SK-N-SH (cell line): ENCODE measurements around the gene TPRX2. TPM values are rescaled to one million over a fixed set of nuclear protein-coding genes. Genes with fewer than 3 reads are reported as not detected.

ENCODE experiments used
- CTCF ChIA-PET: fragments of 300-600, 350-600 bp; formaldehyde crosslinking; extraction: SDS; loops from one replicate; lab custom pipeline; 2021; lab: Yijun Ruan, JAX
- POLR2A ChIA-PET: fragments of 350-600 bp; sonication (Branson Sonifier 250); formaldehyde crosslinking; extraction: SDS; loops from one replicate; lab custom pipeline; 2020; ENCODE audit warnings: antibody characterized with exemption, inconsistent platforms; lab: Yijun Ruan, JAX
- DNase-seq: peaks from one replicate; pipeline ENCODE4 v3.0.0; 2012
- H2AFZ ChIP-seq: fragments of 200-600 bp; sonication (generic); 2 replicates; pipeline ENCODE4 v1.8.1; 2016; ENCODE audit warnings: antibody characterized with exemption, mild to moderate bottlenecking, low read depth
- H3F3A ChIP-seq: fragments of 200-600 bp; sonication (generic); replicated peaks from 2 replicates; pipeline ENCODE3; 2016; ENCODE audit warnings: antibody characterized with exemption, mild to moderate bottlenecking; ENCODE audit not compliant: insufficient read depth
- H3K27ac ChIP-seq, 2 experiments: fragments of 200-500 bp in 1 of 2; fragments of 200-600 bp in 1 of 2; sonication (Bioruptor generic) in 1 of 2; sonication (generic), shearing (Covaris generic) in 1 of 2; 2 replicates each; pipeline versions ENCODE4 v1.5.1 to v1.6.1; 2014 to 2016; ENCODE audit warnings: low read depth in 2 of 2, inconsistent platforms in 1 of 2, low read length in 1 of 2, mild to moderate bottlenecking in 1 of 2, mixed read lengths in 1 of 2
- H3K27me3 ChIP-seq: fragments of 200-600 bp; sonication (generic), shearing (Covaris generic); 2 replicates; pipeline ENCODE4 v1.6.1; 2016; ENCODE audit warnings: mixed run types; ENCODE audit not compliant: insufficient read depth
- H3K36me3 ChIP-seq, 2 experiments: fragments of 200-500 bp in 1 of 2; fragments of 200-600 bp in 1 of 2; sonication (Bioruptor generic) in 1 of 2; sonication (generic) in 1 of 2; replicated peaks in 1 of 2; 2 replicates each; pipeline versions ENCODE3 to v1.5.1; 2014 to 2016; ENCODE audit warnings: low read length in 1 of 2, mild to moderate bottlenecking in 1 of 2; ENCODE audit not compliant: insufficient read depth in 2 of 2, control insufficient read depth in 1 of 2
- H3K4me1 ChIP-seq, 2 experiments: fragments of 200-500 bp in 1 of 2; fragments of 200-600 bp in 1 of 2; sonication (Bioruptor generic) in 1 of 2; sonication (generic), shearing (Covaris generic) in 1 of 2; 2 replicates each; pipeline versions ENCODE4 v1.5.1 to v1.6.1; 2014 to 2016; ENCODE audit warnings: low read depth in 1 of 2, low read length in 1 of 2, mixed run types in 1 of 2; ENCODE audit not compliant: insufficient read depth in 2 of 2, control insufficient read depth in 1 of 2
- H3K4me2 ChIP-seq: fragments of 200-600 bp; sonication (generic), shearing (Covaris generic); 2 replicates; pipeline ENCODE4 v1.6.1; 2017; ENCODE audit warnings: mixed run types
- H3K4me3 ChIP-seq, 2 experiments: fragments of 200-500 bp in 1 of 2; fragments of 200-600 bp in 1 of 2; sonication (Bioruptor generic) in 1 of 2; sonication (generic), shearing (Covaris generic) in 1 of 2; 2 replicates each; pipeline versions ENCODE4 v1.5.1 to v1.8.1; 2014 to 2016; ENCODE audit warnings: low read depth in 2 of 2, inconsistent platforms in 1 of 2, low read length in 1 of 2, mild to moderate bottlenecking in 1 of 2, mixed read lengths in 1 of 2, moderate library complexity in 1 of 2
- H3K79me2 ChIP-seq: fragments of 200-600 bp; sonication (generic); 2 replicates; pipeline ENCODE4 v1.8.1; 2017; ENCODE audit warnings: mild to moderate bottlenecking; ENCODE audit not compliant: insufficient read depth
- H3K9ac ChIP-seq: fragments of 200-600 bp; sonication (generic); 2 replicates; pipeline ENCODE4 v1.6.1; 2017; ENCODE audit warnings: mixed run types
- H3K9me2 ChIP-seq: fragments of 200-600 bp; sonication (generic); 2 replicates; pipeline ENCODE4 v1.6.1; 2017; ENCODE audit warnings: mixed run types
- H3K9me3 ChIP-seq: fragments of 200-600 bp; sonication (generic); 2 replicates; pipeline ENCODE4 v1.6.1; 2017; ENCODE audit warnings: mixed run types, mild to moderate bottlenecking, moderate library complexity
- H4K20me1 ChIP-seq: fragments of 200-600 bp; sonication (generic); 2 replicates; pipeline ENCODE4 v1.6.1; 2017; ENCODE audit warnings: mild to moderate bottlenecking, mixed run types; ENCODE audit not compliant: insufficient read depth
- CHD2 ChIP-seq: fragments of 150-350 bp; IDR thresholded peaks from 2 replicates; pipeline ENCODE4 v1.6.1; 2018; ENCODE audit warnings: low read length; ENCODE audit not compliant: partially characterized antibody
- EZH2phosphoT487 ChIP-seq: fragments of 200-600 bp; sonication (generic); IDR thresholded peaks from 2 replicates; pipeline ENCODE4 v1.6.1; 2017; ENCODE audit warnings: low read depth, mixed run types, mild to moderate bottlenecking, antibody characterized with exemption, moderate library complexity, borderline replicate concordance
- FOXM1 ChIP-seq: IDR thresholded peaks from 2 replicates; pipeline ENCODE4 v1.4.0; 2012; ENCODE audit warnings: low read depth, mild to moderate bottlenecking
- GABPA ChIP-seq: IDR thresholded peaks from 2 replicates; pipeline ENCODE4 v1.4.0; 2012; ENCODE audit warnings: low read depth, mild to moderate bottlenecking
- IRF3 ChIP-seq: fragments of 150-350 bp; IDR thresholded peaks from 2 replicates; pipeline ENCODE4 v1.6.1; 2016; ENCODE audit warnings: mild to moderate bottlenecking, low read depth, low read length
- JUND ChIP-seq: IDR thresholded peaks from 2 replicates; pipeline ENCODE4 v1.4.0; 2012
- MXI1 ChIP-seq: IDR thresholded peaks from 2 replicates; pipeline ENCODE4 v1.6.1; 2012; ENCODE audit warnings: mild to moderate bottlenecking, low read depth, low read length, improper control_type of control experiment
- NRF1 ChIP-seq: IDR thresholded peaks from 2 replicates; pipeline ENCODE4 v1.6.1; 2012; ENCODE audit warnings: low read depth, mild to moderate bottlenecking, low read length
- RAD21 ChIP-seq: IDR thresholded peaks from 2 replicates; pipeline ENCODE4 v1.6.1; 2012; ENCODE audit warnings: mild to moderate bottlenecking, low read length
- SIN3A ChIP-seq: IDR thresholded peaks from 2 replicates; pipeline ENCODE4 v1.6.1; 2012; ENCODE audit warnings: low read depth, mild to moderate bottlenecking, low read length, moderate library complexity, borderline replicate concordance
- TEAD4 ChIP-seq: IDR thresholded peaks from 2 replicates; pipeline ENCODE4 v1.4.0; 2012; ENCODE audit warnings: mild to moderate bottlenecking, borderline replicate concordance; ENCODE audit not compliant: insufficient read depth
- ZBTB33 ChIP-seq: IDR thresholded peaks from 2 replicates; pipeline ENCODE4 v1.4.0; 2012; ENCODE audit warnings: low read depth, borderline replicate concordance
- WGBS: methylation state at CpG from one replicate; pipeline ENCODE4 v1.1.6; 2017; ENCODE audit warnings: low lambda C conversion rate; 5-methylcytosine and 5-hydroxymethylcytosine counted together
- polyA plus RNA-seq, 3 experiments: library from polyadenylated mRNA; depleted of rRNA; stranded (reverse); fragments of >200 nt; gene quantifications; 2 replicates each; pipeline ENCODE4 v1.2.3, GENCODE V29; 2012
- TF ChIP-seq, protein P1 (sequence below): IDR thresholded peaks from 2 replicates; pipeline ENCODE4 v1.4.0; 2012; ENCODE audit warnings: low read depth
- TF ChIP-seq, protein P2 (sequence below): IDR thresholded peaks from 2 replicates; pipeline ENCODE4; 2012

Gene TPRX2
- polyA plus RNA-seq, 1 of the 3 experiments (the other 2 are of a cell fraction): not detected

DNA sequence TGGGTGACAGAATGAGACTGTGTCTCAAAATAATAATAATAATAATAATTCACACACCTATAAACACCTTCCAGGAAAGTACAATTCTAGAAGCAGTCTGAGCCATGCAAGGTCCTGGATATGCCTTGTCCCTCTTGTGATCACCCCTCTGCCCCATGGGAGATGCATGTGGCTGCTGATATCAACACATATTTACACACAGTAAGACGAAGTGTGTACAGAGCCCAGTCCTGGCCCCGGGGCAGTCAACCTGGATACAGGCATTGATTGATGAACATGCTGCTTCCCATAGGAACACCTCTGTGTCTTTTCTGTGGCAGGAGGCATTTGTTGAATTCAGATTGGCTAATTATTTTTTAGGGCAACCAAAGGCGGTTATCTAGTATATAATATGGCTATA lies 23.9 kb downstream of the TPRX2 start:
- DNase-seq: no peak
- H3K9ac ChIP-seq: no peak overlapping the region
- H4K20me1 ChIP-seq: no peaks in the 10 kb centered on the region
- CTCF ChIA-PET: no interaction called here
- peaks cover 3% of the 10 kb centered on the region for H3F3A ChIP-seq
- no peak overlapping the region for H3K4me3 ChIP-seq
- TF ChIP-seq ZBTB33 (no peak), SIN3A (no peak), IRF3 (no peak), NRF1 (no peak), RAD21 (no peak), JUND (no peak), MXI1 (no peak), GABPA (no peak), TEAD4 (no peak), CHD2 (no peak), EZH2phosphoT487 (no peak)
- TF ChIP-seq, protein P1, sequence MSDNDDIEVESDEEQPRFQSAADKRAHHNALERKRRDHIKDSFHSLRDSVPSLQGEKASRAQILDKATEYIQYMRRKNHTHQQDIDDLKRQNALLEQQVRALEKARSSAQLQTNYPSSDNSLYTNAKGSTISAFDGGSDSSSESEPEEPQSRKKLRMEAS: no peak
- TF ChIP-seq, protein P2, sequence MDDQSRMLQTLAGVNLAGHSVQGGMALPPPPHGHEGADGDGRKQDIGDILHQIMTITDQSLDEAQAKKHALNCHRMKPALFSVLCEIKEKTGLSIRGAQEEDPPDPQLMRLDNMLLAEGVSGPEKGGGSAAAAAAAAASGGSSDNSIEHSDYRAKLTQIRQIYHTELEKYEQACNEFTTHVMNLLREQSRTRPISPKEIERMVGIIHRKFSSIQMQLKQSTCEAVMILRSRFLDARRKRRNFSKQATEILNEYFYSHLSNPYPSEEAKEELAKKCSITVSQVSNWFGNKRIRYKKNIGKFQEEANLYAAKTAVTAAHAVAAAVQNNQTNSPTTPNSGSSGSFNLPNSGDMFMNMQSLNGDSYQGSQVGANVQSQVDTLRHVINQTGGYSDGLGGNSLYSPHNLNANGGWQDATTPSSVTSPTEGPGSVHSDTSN: no peak
- H3K9me2 ChIP-seq: no peaks in the 10 kb centered on the region
- H3K9me3 ChIP-seq: no peaks in the 10 kb centered on the region
- no peak overlapping the region for H2AFZ ChIP-seq
- POLR2A ChIA-PET: no interaction called here
- H3K79me2 ChIP-seq: no peaks in the 10 kb centered on the region
- peaks cover 35% of the 10 kb centered on the region for H3K27me3 ChIP-seq
- H3K4me2 ChIP-seq: no peak overlapping the region
- no peaks in the 10 kb centered on the region for H3K36me3 ChIP-seq
- H3K27ac ChIP-seq: no peak overlapping the region
- H3K4me1 ChIP-seq: no peaks in the 10 kb centered on the region
- 8% methylated on average over 3 of the region's 3 CpGs for WGBS

- Histone ChIP-seq H3K9ac (no peak overlapping the region), H3K4me2 (peak overlapping the region; percentile 34; the same call in 1 of the 2 replicates), H3K4me1 (no peaks in the 10 kb centered on the region), H3K4me3 (no peak overlapping the region; a peak in 1 of 4 replicates), H2AFZ (no peak overlapping the region), H3K9me3 (no peaks in the 10 kb centered on the region), H3K27me3 (peaks cover 28% of the 10 kb centered on the region), H3K27ac (no peak overlapping the region), H3K36me3 (no peaks in the 10 kb centered on the region), H3K79me2 (no peaks in the 10 kb centered on the region), H4K20me1 (no peaks in the 10 kb centered on the region), H3K9me2 (no peaks in the 10 kb centered on the region), H3F3A (peaks cover 3% of the 10 kb centered on the region)
- ChIA-PET CTCF (no interaction called here), POLR2A (no interaction called here)
- DNase-seq: no peak
- no peak for TF ChIP-seq FOXM1
- TF ChIP-seq TEAD4: no peak
- TF ChIP-seq, protein P1: no peak
- no peak for TF ChIP-seq GABPA
- WGBS: 21% methylated on average over 5 of the region's 5 CpGs
Measured at GRCh38 chr19:47885067-47885463, 26.0 kb downstream of the TPRX2 start.
